GM20000 (cell line): ENCODE data around the gene IFNA21.
"Not testable (repeated sequence)": the region's sequence is repeated elsewhere in the genome, so short reads cannot be mapped to it uniquely, and the experiment has no call there.

Experiments
- DNase-seq: peaks from one replicate; pipeline ENCODE4 v3.0.0; 2012; ENCODE audit warnings: low spot score
- TF ChIP-seq, protein P1 (sequence below): IDR thresholded peaks from 2 replicates; pipeline ENCODE4 v1.5.1; 2012; ENCODE audit warnings: mild to moderate bottlenecking, control low read depth; ENCODE audit errors: extremely low read depth, missing control alignments

IFNA21 gene

DNA sequence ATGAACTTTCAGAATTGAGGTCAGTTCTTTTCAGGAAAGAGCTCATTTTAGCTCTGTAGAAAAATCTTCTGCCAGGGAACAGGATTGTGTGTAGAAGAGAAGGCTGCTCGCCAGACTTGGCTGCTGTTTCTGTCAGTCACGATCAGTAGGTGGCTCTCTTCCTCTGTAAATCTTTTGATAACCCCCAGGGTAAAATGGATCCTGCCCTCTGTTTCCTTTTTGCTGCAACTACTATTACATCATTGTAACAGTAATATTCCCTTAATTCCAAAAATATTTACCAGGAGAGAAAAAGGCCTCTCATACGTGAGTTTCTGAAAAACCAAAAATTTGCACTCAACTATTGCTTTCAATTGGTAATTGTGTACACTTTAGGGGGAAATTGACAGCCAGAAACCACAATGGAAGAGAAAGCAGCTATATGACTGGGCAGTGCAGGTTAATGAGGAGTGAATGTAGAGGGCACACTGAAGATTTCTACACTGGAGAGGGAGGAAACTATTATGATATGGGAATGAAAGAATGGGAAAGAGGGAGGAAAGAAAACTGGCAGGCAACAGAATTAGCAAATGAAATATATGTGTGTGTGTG, 12.3 kb downstream of the IFNA21 start:
- TF ChIP-seq, protein P1, sequence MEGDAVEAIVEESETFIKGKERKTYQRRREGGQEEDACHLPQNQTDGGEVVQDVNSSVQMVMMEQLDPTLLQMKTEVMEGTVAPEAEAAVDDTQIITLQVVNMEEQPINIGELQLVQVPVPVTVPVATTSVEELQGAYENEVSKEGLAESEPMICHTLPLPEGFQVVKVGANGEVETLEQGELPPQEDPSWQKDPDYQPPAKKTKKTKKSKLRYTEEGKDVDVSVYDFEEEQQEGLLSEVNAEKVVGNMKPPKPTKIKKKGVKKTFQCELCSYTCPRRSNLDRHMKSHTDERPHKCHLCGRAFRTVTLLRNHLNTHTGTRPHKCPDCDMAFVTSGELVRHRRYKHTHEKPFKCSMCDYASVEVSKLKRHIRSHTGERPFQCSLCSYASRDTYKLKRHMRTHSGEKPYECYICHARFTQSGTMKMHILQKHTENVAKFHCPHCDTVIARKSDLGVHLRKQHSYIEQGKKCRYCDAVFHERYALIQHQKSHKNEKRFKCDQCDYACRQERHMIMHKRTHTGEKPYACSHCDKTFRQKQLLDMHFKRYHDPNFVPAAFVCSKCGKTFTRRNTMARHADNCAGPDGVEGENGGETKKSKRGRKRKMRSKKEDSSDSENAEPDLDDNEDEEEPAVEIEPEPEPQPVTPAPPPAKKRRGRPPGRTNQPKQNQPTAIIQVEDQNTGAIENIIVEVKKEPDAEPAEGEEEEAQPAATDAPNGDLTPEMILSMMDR: peak; percentile 15
- peak; percentile 38 for DNase-seq

GRCh38 chr9:21153336-21154017, 13.0 kb downstream of the IFNA21 start:
- TF ChIP-seq, protein P1: no peak
- no peak for DNase-seq

GRCh38 chr9:21144603-21145002, 21.9 kb downstream of the IFNA21 start:
- TF ChIP-seq, protein P1: no peak
- no peak for DNase-seq

- TF ChIP-seq, protein P1: no peak
- DNase-seq: peak; percentile 25
Observed at GRCh38 chr9:21141427-21141882, 25.0 kb downstream of the IFNA21 start, which contains the start of gene IFNW1. IFNW1 (minus strand) TSS chr9:21141832; CDS start chr9:21141570, 262 bp downstream.

GRCh38 chr9:21137020-21137419, 29.4 kb downstream of the IFNA21 start:
- no peak for DNase-seq
- TF ChIP-seq, protein P1: no peak

DNA sequence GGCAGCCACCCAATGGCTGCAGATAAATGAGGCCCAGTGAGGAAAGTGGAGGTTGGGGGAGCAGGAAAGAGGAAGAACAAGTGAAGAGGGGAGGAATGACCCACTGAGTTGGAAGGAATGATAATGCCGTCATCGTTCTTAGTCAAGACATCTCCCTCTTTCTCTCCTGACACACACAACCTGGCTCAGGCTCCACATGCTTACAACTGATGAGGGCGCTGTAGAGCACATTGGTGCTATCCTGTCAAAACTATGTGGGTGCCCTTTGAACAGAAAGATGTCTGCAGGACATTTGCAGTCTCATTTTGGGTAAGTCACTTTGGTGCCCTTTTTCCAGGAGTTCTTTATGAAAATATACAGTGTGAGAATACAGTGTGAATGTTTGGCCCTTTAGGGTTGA, 30.7 kb downstream of the IFNA21 start:
- no peak for DNase-seq
- TF ChIP-seq, protein P1: no peak

DNA sequence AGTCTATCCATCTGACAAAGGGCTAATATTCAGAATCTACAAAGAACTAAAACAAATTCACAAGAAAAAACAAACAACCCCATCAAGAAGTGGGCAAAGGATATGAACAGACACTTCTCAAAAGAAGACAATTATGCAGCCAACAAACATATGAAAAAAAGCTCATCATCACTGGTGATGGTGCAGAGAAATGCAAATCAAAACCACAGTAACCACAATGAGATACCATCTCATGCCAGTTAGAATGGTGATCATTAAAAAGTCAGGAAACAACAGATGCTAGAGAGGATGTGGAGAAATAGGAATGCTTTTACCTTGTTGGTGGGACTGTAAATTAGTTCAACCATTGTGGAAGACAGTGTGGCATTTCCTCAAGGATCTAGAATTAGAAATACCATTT, 38.3 kb downstream of the IFNA21 start:
- not testable (repeated sequence) for DNase-seq

GRCh38 chr9:21121595-21122251, 44.7 kb downstream of the IFNA21 start:
- no peak for DNase-seq
- TF ChIP-seq, protein P1: no peak
